Measurements from ENCODE around the gene KCNN4.

DNA sequence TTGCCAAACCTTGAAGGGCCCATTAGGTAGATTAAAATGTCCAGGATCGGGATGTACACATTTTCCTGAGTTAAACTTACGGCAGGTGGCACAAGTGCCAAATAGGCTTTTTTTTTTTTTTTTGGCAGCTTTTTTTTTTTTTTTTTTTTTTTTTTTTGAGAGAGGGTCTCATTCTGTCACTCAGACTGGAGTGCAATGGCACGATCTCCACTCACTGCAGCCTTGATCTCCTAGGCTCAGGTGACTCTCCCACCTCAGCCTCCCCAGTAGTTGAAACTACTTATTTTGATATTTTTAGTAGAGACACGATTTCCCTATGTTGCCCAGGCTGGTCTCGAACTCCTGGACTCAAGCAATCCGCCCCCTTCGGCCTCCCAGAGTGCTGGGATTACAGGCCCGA is 55.9 kb downstream of the KCNN4 start:
- TF ChIP-seq, protein P1, sequence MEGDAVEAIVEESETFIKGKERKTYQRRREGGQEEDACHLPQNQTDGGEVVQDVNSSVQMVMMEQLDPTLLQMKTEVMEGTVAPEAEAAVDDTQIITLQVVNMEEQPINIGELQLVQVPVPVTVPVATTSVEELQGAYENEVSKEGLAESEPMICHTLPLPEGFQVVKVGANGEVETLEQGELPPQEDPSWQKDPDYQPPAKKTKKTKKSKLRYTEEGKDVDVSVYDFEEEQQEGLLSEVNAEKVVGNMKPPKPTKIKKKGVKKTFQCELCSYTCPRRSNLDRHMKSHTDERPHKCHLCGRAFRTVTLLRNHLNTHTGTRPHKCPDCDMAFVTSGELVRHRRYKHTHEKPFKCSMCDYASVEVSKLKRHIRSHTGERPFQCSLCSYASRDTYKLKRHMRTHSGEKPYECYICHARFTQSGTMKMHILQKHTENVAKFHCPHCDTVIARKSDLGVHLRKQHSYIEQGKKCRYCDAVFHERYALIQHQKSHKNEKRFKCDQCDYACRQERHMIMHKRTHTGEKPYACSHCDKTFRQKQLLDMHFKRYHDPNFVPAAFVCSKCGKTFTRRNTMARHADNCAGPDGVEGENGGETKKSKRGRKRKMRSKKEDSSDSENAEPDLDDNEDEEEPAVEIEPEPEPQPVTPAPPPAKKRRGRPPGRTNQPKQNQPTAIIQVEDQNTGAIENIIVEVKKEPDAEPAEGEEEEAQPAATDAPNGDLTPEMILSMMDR (conservative IDR thresholded peaks at IDR 0.05; ENCODE audit: low read length), result no peak
- TF ChIP-seq EZH2phosphoT487 (IDR thresholded peaks at IDR 0.05; ENCODE audit: borderline replicate concordance), result no peak

Data from Loucy (cell line).